GM12878 (cell line): ENCODE measurements around the gene SMARCC1. TPM values are rescaled to one million over a fixed set of nuclear protein-coding genes. Genes with fewer than 3 reads are reported as not detected.

Experiments
- ATAC-seq: fragments of 200-7000 bp; cut with Tn5 transposase; 3 replicates; pipeline ENCODE4 v1.9.1; 2020; ENCODE audit warnings: mild to moderate bottlenecking, moderate library complexity
- BruUV-seq: library from RNA; stranded (reverse); fragments of 400-500 nt; replicated peaks from 2 replicates; lab custom pipeline; 2021; lab: Mats Ljungman, UMichigan
- CTCF ChIA-PET: fragments of 300-600 bp; sonication (Branson Sonifier 250); formaldehyde crosslinking; extraction: SDS; loops from one replicate; lab custom pipeline; 2021; ENCODE audit warnings: inconsistent platforms; lab: Yijun Ruan, JAX
- POLR2A ChIA-PET: fragments of 350-600 bp; formaldehyde crosslinking; extraction: SDS; loops from one replicate; lab custom pipeline; 2021; ENCODE audit warnings: inconsistent platforms; lab: Charles Lee
- RAD21 ChIA-PET: fragments of 300-600 bp; sonication (Branson Sonifier 250); formaldehyde crosslinking; loops from one replicate; lab custom pipeline; 2023; ENCODE audit warnings: antibody characterized with exemption; ENCODE audit not compliant: unreplicated experiment; lab: Charles Lee
- SMC1A ChIA-PET: fragments of 300-600 bp; sonication (Branson Sonifier 250); formaldehyde crosslinking; loops from one replicate; lab custom pipeline; 2023; ENCODE audit not compliant: unreplicated experiment, uncharacterized antibody; lab: Charles Lee
- DNase-seq: peaks from one replicate; pipeline ENCODE4 v3.0.0-alpha.2; 2011; ENCODE audit warnings: low read depth, low spot score
- FAIRE-seq: peaks from 3 replicates; lab custom pipeline; 2011; peaks lifted over from hg19 to GRCh38; lab: Jason Lieb, UNC
- H2AFZ ChIP-seq: 2 replicates; pipeline ENCODE4 v1.6.0; 2011; ENCODE audit warnings: low read depth, low read length, control low read depth; ENCODE audit not compliant: control insufficient read depth
- H3K27ac ChIP-seq: 2 replicates; pipeline ENCODE4 v1.5.1; 2011; ENCODE audit warnings: control low read depth; ENCODE audit not compliant: control insufficient read depth, insufficient read depth
- H3K27me3 ChIP-seq, 2 experiments: replicated peaks in 1 of 2; 2 replicates each; pipeline versions ENCODE4 v1.6.0 to v1.6.1; 2011; ENCODE audit warnings: low read length in 1 of 2; ENCODE audit not compliant: control insufficient read depth in 2 of 2, insufficient read depth in 2 of 2
- H3K36me3 ChIP-seq, 2 experiments: 2 replicates each; pipeline ENCODE4 v1.5.1; 2011; ENCODE audit warnings: low read length in 1 of 2; ENCODE audit not compliant: control insufficient read depth in 2 of 2, insufficient read depth in 2 of 2
- H3K4me1 ChIP-seq: 2 replicates; pipeline ENCODE4 v1.6.1; 2011; ENCODE audit warnings: mild to moderate bottlenecking, low read length, moderate library complexity, mixed read lengths; ENCODE audit not compliant: control insufficient read depth, insufficient read depth
- H3K4me2 ChIP-seq: 2 replicates; pipeline ENCODE4 v1.6.0; 2011; ENCODE audit warnings: control low read depth; ENCODE audit not compliant: control insufficient read depth, insufficient read depth
- H3K4me3 ChIP-seq: fragments of 200-600 bp; sonication (generic); 2 replicates; pipeline ENCODE4 v1.5.1; 2016
- H3K79me2 ChIP-seq: 2 replicates; pipeline ENCODE4 v1.6.0; 2011; ENCODE audit warnings: low read length; ENCODE audit not compliant: control insufficient read depth, insufficient read depth
- H3K9ac ChIP-seq: 2 replicates; pipeline ENCODE4 v1.8.0; 2011; ENCODE audit warnings: low read length, control low read depth, mixed read lengths; ENCODE audit not compliant: control insufficient read depth, insufficient read depth
- H3K9me3 ChIP-seq: replicated peaks from 3 replicates; pipeline ENCODE4 v1.5.1; 2011; ENCODE audit warnings: mild to moderate bottlenecking, low read length; ENCODE audit not compliant: control insufficient read depth, insufficient read depth
- H4K20me1 ChIP-seq: 2 replicates; pipeline ENCODE4 v1.6.0; 2011; ENCODE audit not compliant: control insufficient read depth, insufficient read depth
- BRCA1 ChIP-seq: IDR thresholded peaks from 2 replicates; pipeline ENCODE4 v1.6.1; 2011; ENCODE audit warnings: low read depth, low read length, improper control_type of control experiment
- CBX3 ChIP-seq: fragments of 200-600 bp; sonication (generic); IDR thresholded peaks from 2 replicates; pipeline ENCODE4 v1.6.1; 2016; ENCODE audit warnings: low read depth, borderline replicate concordance
- CHD1 ChIP-seq: IDR thresholded peaks from 2 replicates; pipeline ENCODE4 v1.6.1; 2012; ENCODE audit warnings: low read depth, low read length, improper control_type of control experiment
- ESRRA ChIP-seq: IDR thresholded peaks from 2 replicates; pipeline ENCODE4 v1.6.1; 2012; ENCODE audit warnings: mild to moderate bottlenecking, low read length, improper control_type of control experiment
- ETV6 ChIP-seq, 2 experiments: fragments of 450-650 bp in 1 of 2; IDR thresholded peaks in 1 of 2; conservative IDR thresholded peaks in 1 of 2; 2 replicates each; pipeline ENCODE4 v1.6.1; 2014; ENCODE audit warnings: antibody characterized with exemption in 1 of 2, borderline replicate concordance in 1 of 2, low read depth in 1 of 2, mild to moderate bottlenecking in 1 of 2, moderate library complexity in 1 of 2
- GATAD2B ChIP-seq: fragments of 450-650 bp; conservative IDR thresholded peaks from 2 replicates; pipeline ENCODE4 v1.6.1; 2017; ENCODE audit warnings: low read depth, mild to moderate bottlenecking, moderate library complexity
- IKZF1 ChIP-seq: fragments of 450-650 bp; conservative IDR thresholded peaks from 2 replicates; pipeline ENCODE4 v1.6.1; 2017; ENCODE audit warnings: antibody characterized with exemption, mild to moderate bottlenecking
- IRF3 ChIP-seq: fragments of 450-650 bp; IDR thresholded peaks from 2 replicates; pipeline ENCODE4 v1.6.1; 2014; ENCODE audit warnings: mild to moderate bottlenecking
- KDM1A ChIP-seq: fragments of 200-600 bp; sonication (generic); IDR thresholded peaks from 2 replicates; pipeline ENCODE4 v1.6.1; 2016; ENCODE audit warnings: borderline replicate concordance
- PAX5 ChIP-seq: IDR thresholded peaks from 2 replicates; pipeline ENCODE4 v1.6.1; 2011; ENCODE audit warnings: low read depth, low read length, borderline replicate concordance
- RAD51 ChIP-seq: fragments of 450-650 bp; IDR thresholded peaks from 2 replicates; pipeline ENCODE4 v1.6.1; 2016; ENCODE audit warnings: moderate library complexity, mild to moderate bottlenecking, inconsistent platforms
- RCOR1 ChIP-seq: conservative IDR thresholded peaks from 2 replicates; pipeline ENCODE4 v1.6.1; 2012; ENCODE audit warnings: low read depth, low read length, improper control_type of control experiment
- SIN3A ChIP-seq: IDR thresholded peaks from 2 replicates; pipeline ENCODE4 v1.6.1; 2012; ENCODE audit warnings: low read depth, low read length, improper control_type of control experiment
- SUZ12 ChIP-seq: fragments of 200-600 bp; sonication (generic); IDR thresholded peaks from one replicate; pipeline ENCODE4 v1.6.1; 2018; ENCODE audit warnings: antibody characterized with exemption, mild to moderate bottlenecking; ENCODE audit not compliant: unreplicated experiment
- TAF1 ChIP-seq: IDR thresholded peaks from 2 replicates; pipeline ENCODE4 v1.6.1; 2011; ENCODE audit warnings: mild to moderate bottlenecking, low read depth, low read length, borderline replicate concordance
- USF2 ChIP-seq: IDR thresholded peaks from 2 replicates; pipeline ENCODE4 v1.6.1; 2011; ENCODE audit warnings: low read depth, low read length, improper control_type of control experiment, borderline replicate concordance
- ZNF384 ChIP-seq: IDR thresholded peaks from 2 replicates; pipeline ENCODE4 v1.6.1; 2012; ENCODE audit warnings: low read depth, mild to moderate bottlenecking, low read length, improper control_type of control experiment, borderline replicate concordance
- WGBS: methylation state at CpG from one replicate; pipeline ENCODE4 v1.1.6; 2016; ENCODE audit warnings: low lambda C conversion rate; ENCODE audit not compliant: insufficient replicate concordance, insufficient coverage; ENCODE audit errors: missing lambda C conversion rate; 5-methylcytosine and 5-hydroxymethylcytosine counted together
- in situ Hi-C: fragments of 300-500 bp; cut with MboI; formaldehyde crosslinking; loops from 9 replicates; pipeline ENCODE4 v1.14.3; 2018; ENCODE audit warnings: mixed read lengths
- intact Hi-C: fragments of 100-400 bp; cut with micrococcal nuclease; formaldehyde crosslinking; loops from one replicate; pipeline ENCODE4 v1.14.2; 2022; ENCODE audit not compliant: unreplicated experiment
- polyA plus RNA-seq, 11 experiments: library from polyadenylated mRNA; depleted of rRNA in 4 of 11; unstranded in 6 of 11; stranded (reverse) in 5 of 11; fragments of >200 nt; fragmentation: Nextera tagmentation in 4 of 11; fragmentation: Illumina TruSeq in 1 of 11; extraction: Ambion mirVana in 4 of 11; extraction: Trizol in 1 of 11; gene quantifications; 1 replicate in 1 of 11; 2 replicates in 10 of 11; pipeline versions ENCODE4 v1.2.1 to v1.2.3, GENCODE V29; 2011 to 2016; ENCODE audit warnings: inconsistent platforms in 2 of 11, missing spikeins in 2 of 11, low read depth in 1 of 11
- total RNA-seq, 4 experiments: library from RNA; depleted of rRNA in 3 of 4; stranded (reverse); fragments of >200 nt in 3 of 4; fragmentation: Illumina TruSeq in 1 of 4; extraction: Trizol in 1 of 4; gene quantifications; 2 replicates each; pipeline versions ENCODE4 v1.2.1 to v1.2.3, GENCODE V29; 2013 to 2021
- TF ChIP-seq, protein P1 (sequence below): IDR thresholded peaks from 2 replicates; pipeline ENCODE4 v1.6.1; 2011; ENCODE audit warnings: low read depth, mild to moderate bottlenecking, low read length, moderate library complexity, borderline replicate concordance; ENCODE audit errors: extremely low read depth

Gene SMARCC1
- total and polyA plus RNA-seq, 10 of the 15 experiments (the other 5 are each of a cell fraction or from before 2014, with no cell fraction given): 26.6 to 147 (median 57.1) TPM

DNA sequence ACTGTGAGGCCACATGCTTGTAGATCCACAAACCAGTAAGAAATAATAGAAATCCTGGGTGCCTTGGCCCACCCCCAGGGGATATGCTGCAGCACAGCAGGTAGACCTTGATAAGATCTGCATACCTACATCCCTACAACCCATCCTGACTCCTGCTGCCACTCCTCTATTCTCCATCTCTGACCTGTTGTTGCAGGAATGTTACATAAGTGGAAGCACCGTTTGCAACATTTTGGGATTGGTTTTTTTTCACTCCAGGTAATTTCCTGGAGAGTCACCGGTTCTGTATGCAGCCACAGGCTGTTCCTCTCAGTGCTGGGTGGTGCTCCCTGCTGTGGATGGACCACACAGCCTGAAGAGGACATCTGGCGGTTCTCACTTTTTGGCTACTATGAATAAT lies 186.9 kb downstream of the SMARCC1 start:
- no peaks in the 10 kb centered on the region for H4K20me1 ChIP-seq
- no peak for DNase-seq
- peaks cover 12 to 30% of the 10 kb centered on the region in 2 experiments for H3K36me3 ChIP-seq
- 97% methylated on average over 3 of the region's 3 CpGs for WGBS
- no peak overlapping the region for H3K4me3 ChIP-seq
- ChIA-PET RAD21 (no interaction called here), POLR2A (no interaction called here), SMC1A (no interaction called here), CTCF (no interaction called here)
- in situ Hi-C loops: no loop called here
- BruUV-seq: no TSS peak
- no peak overlapping the region for H3K4me2 ChIP-seq
- no peaks in the 10 kb centered on the region for H3K79me2 ChIP-seq
- TF ChIP-seq IKZF1 (no peak), RCOR1 (no peak), PAX5 (no peak), BRCA1 (no peak), CBX3 (no peak), SIN3A (no peak), GATAD2B (no peak), USF2 (no peak), CHD1 (no peak), ZNF384 (no peak), ETV6 (conservative IDR thresholded peaks at IDR 0.05 in 1 of 2, IDR thresholded peaks at IDR 0.05 in 1 of 2; ENCODE audit: borderline replicate concordance in 1 of 2, low read depth in 1 of 2) (no peak), IRF3 (no peak), TAF1 (no peak), SUZ12 (no peak), KDM1A (no peak), RAD51 (no peak), ESRRA (no peak)
- TF ChIP-seq, protein P1, sequence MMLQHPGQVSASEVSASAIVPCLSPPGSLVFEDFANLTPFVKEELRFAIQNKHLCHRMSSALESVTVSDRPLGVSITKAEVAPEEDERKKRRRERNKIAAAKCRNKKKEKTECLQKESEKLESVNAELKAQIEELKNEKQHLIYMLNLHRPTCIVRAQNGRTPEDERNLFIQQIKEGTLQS: no peak
- H3K9me3 ChIP-seq: no peaks in the 10 kb centered on the region
- no peak overlapping the region for H3K27ac ChIP-seq
- no peaks in the 10 kb centered on the region for H3K4me1 ChIP-seq
- intact Hi-C loops: no loop called here
- no peak overlapping the region for H3K9ac ChIP-seq
- no peak overlapping the region for H2AFZ ChIP-seq
- no peak for ATAC-seq
- no peaks in the 10 kb centered on the region for H3K27me3 ChIP-seq
- FAIRE-seq: no peak
